Activated CD8-positive, alpha-beta T cell treated with anti-CD3 and anti-CD28 coated beads for 36 hours (primary cell): ENCODE measurements around the gene S100PBP. TPM values are rescaled to one million over a fixed set of nuclear protein-coding genes. Genes with fewer than 3 reads are reported as not detected.
"Not testable (repeated sequence)": the region's sequence is repeated elsewhere in the genome, so short reads cannot be mapped to it uniquely, and the experiment has no call there.

Source experiments
- ATAC-seq: fragments of 200-7000 bp; cut with Tn5 transposase; one replicate; pipeline ENCODE4 v1.10.0; 2021; ENCODE audit warnings: mild to moderate bottlenecking, moderate library complexity
- CTCF ChIA-PET: fragments of 350-600 bp; sonication (Branson Sonifier 250); formaldehyde crosslinking; loops from one replicate; lab custom pipeline; 2021; ENCODE audit warnings: antibody characterized with exemption; lab: Charles Lee
- POLR2A ChIA-PET: fragments of 350-600 bp; sonication (Branson Sonifier 250); formaldehyde crosslinking; loops from one replicate; lab custom pipeline; 2021; ENCODE audit warnings: antibody characterized with exemption; lab: Charles Lee
- DNase-seq: peaks from one replicate; pipeline ENCODE4 v3.0.0-alpha.2; 2020
- H3K27ac Mint-ChIP-seq: one replicate; pipeline ENCODE4 v1.8.0; 2021; ENCODE audit warnings: mild to moderate bottlenecking, mixed read lengths
- H3K27me3 Mint-ChIP-seq: one replicate; pipeline ENCODE4 v1.8.0; 2021; ENCODE audit warnings: mixed read lengths
- H3K36me3 Mint-ChIP-seq: one replicate; pipeline ENCODE4 v1.8.0; 2021; ENCODE audit warnings: low read depth, mixed read lengths
- H3K4me1 Mint-ChIP-seq: one replicate; pipeline ENCODE4 v1.8.0; 2021; ENCODE audit warnings: low read depth, mixed read lengths
- H3K4me3 Mint-ChIP-seq: one replicate; pipeline ENCODE4 v1.8.0; 2021; ENCODE audit warnings: mild to moderate bottlenecking, moderate library complexity, mixed read lengths
- H3K9me3 Mint-ChIP-seq: one replicate; pipeline ENCODE4 v1.8.0; 2021; ENCODE audit warnings: mixed read lengths
- intact Hi-C: fragments of 100-400 bp; cut with micrococcal nuclease; formaldehyde crosslinking; loops from one replicate; pipeline ENCODE4 v1.10.0; 2022
- total RNA-seq, 2 experiments: library from RNA; stranded (reverse); gene quantifications; one replicate each; pipeline ENCODE4 v1.2.3, GENCODE V29; 2021
- TF ChIP-seq, protein P1 (sequence below): fragments of 200-600 bp; IDR thresholded peaks from one replicate; pipeline ENCODE4 v1.8.0; 2022; ENCODE audit warnings: antibody characterized with exemption, mild to moderate bottlenecking

The S100PBP gene
- total RNA-seq, 2 experiments from 2014 or later, result 25.7 to 27.3 TPM

DNA sequence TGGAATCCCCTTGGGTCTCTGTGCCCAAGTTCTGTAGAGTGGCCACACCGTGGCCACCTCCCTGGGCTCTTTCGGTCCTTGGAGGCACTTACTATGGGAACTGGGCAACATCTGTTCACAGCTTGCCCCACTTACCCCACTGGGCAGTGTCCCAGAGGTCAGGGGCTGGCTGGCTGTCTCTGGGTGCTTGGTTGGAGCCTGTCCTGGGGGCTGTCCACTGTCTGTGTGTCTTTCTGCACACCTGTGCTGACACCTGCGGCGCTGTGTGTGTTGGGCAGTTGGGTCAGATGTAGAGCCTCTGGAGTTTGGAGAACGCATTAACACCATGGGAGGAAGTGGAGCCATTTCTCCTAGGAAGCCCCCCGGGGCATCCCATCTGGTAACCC is 85.1 kb downstream of the S100PBP start:
- DNase-seq (no peak), ATAC-seq (no peak)
- POLR2A ChIA-PET, result no interaction called here
- TF ChIP-seq, protein P1, sequence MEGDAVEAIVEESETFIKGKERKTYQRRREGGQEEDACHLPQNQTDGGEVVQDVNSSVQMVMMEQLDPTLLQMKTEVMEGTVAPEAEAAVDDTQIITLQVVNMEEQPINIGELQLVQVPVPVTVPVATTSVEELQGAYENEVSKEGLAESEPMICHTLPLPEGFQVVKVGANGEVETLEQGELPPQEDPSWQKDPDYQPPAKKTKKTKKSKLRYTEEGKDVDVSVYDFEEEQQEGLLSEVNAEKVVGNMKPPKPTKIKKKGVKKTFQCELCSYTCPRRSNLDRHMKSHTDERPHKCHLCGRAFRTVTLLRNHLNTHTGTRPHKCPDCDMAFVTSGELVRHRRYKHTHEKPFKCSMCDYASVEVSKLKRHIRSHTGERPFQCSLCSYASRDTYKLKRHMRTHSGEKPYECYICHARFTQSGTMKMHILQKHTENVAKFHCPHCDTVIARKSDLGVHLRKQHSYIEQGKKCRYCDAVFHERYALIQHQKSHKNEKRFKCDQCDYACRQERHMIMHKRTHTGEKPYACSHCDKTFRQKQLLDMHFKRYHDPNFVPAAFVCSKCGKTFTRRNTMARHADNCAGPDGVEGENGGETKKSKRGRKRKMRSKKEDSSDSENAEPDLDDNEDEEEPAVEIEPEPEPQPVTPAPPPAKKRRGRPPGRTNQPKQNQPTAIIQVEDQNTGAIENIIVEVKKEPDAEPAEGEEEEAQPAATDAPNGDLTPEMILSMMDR, result no peak
- no peak overlapping the region for H3K27ac Mint-ChIP-seq
- CTCF ChIA-PET, result interaction anchor here (1.0 to 1.1 kb wide), 2 partner anchors 10 to 24 kb away, joined by 3 read pairs; no protein-coding TSS in a partner anchor
- H3K36me3 Mint-ChIP-seq, result no peaks in the 10 kb centered on the region
- H3K4me1 Mint-ChIP-seq, result peaks cover 7% of the 10 kb centered on the region
- H3K9me3 Mint-ChIP-seq, result no peaks in the 10 kb centered on the region
- H3K27me3 Mint-ChIP-seq, result peaks cover 43% of the 10 kb centered on the region
- intact Hi-C loops, result no loop called here
- no peak overlapping the region for H3K4me3 Mint-ChIP-seq

DNA sequence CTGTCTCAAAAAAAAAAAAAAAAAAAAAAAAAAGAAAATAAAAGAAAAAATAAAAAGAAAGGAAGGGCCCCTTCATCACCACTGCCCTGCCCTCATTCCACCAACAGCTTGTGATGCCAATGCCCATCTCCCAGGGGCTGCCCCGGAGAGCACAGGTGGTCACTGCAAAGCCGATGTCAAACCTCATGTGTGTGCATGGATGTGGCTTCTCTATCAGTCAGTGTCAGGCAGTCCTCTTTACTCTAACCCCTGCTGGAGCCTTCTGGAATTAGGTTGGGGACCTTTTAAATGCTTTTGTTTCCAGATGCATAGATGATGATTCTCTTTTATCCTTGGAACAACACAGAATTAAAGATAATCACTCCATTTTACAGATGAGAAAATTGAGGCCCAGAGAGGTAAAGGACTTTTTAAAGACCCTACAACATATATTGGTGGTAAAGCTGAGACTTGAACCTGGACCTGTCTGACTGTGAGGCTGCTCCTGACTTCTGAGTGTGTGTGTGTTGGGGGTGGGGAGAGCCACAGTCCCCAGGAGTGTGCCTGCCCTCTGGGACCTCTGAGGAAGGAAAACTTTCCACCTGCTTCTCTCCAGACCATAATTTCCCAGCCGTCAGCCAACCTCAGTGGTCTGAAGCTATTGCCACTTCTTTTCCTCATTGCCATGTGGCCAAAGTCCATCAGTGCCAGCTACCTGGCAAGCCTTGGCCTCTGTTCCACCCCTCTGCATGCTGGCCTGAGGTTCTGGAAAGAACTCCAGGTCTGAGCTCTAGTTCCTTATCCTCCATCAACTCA is 86.7 kb downstream of the S100PBP start:
- no peak for ATAC-seq
- POLR2A ChIA-PET, result no interaction called here
- CTCF ChIA-PET, result interaction anchor here (1.0 to 2.1 kb wide), 5 partner anchors 12 to 31 kb away, joined by 3 to 12 read pairs (median 5); partner anchors contain the start of gene HPCA

GRCh38 chr1:32904797-32905196 is 87.3 kb downstream of the S100PBP start:
- TF ChIP-seq, protein P1, result no peak
- DNase-seq (no peak), ATAC-seq (no peak)
- Mint-ChIP-seq H3K9me3 (no peaks in the 10 kb centered on the region), H3K4me3 (no peak overlapping the region), H3K27me3 (peaks cover 27% of the 10 kb centered on the region), H3K4me1 (peaks cover 7% of the 10 kb centered on the region), H3K27ac (no peak overlapping the region), H3K36me3 (no peaks in the 10 kb centered on the region)
- intact Hi-C loops, result no loop called here
- POLR2A ChIA-PET, result no interaction called here
- CTCF ChIA-PET, result interaction anchor here (1.0 to 2.1 kb wide), 5 partner anchors 12 to 32 kb away, joined by 3 to 12 read pairs (median 5); partner anchors contain the start of gene HPCA

More for the DNA sequence above, 86.7 kb downstream of the S100PBP start:
- DNase-seq, result no peak
- no peak overlapping the region for H3K27ac Mint-ChIP-seq
- no peak overlapping the region for H3K4me3 Mint-ChIP-seq
- H3K4me1 Mint-ChIP-seq, result peaks cover 7% of the 10 kb centered on the region
- TF ChIP-seq, protein P1, result no peak
- intact Hi-C loops, result no loop called here
- H3K9me3 Mint-ChIP-seq, result no peaks in the 10 kb centered on the region
- H3K36me3 Mint-ChIP-seq, result no peaks in the 10 kb centered on the region
- peaks cover 30% of the 10 kb centered on the region for H3K27me3 Mint-ChIP-seq

- H3K9me3 Mint-ChIP-seq, DNase-seq, H3K36me3 Mint-ChIP-seq, H3K27ac Mint-ChIP-seq, ATAC-seq, intact Hi-C loops, H3K4me3 Mint-ChIP-seq, H3K4me1 Mint-ChIP-seq: not testable (repeated sequence)
- peaks cover 21% of the 10 kb centered on the region for H3K27me3 Mint-ChIP-seq
- CTCF ChIA-PET, result interaction anchor here (2.1 kb wide), 1 partner anchor 13 kb away, joined by 12 read pairs; no protein-coding TSS in a partner anchor
- POLR2A ChIA-PET, result interaction anchor here (0.7 kb wide), 1 partner anchor 8 kb away, joined by 3 read pairs; no protein-coding TSS in a partner anchor
Measured at GRCh38 chr1:32905588-32905987, 88.1 kb downstream of the S100PBP start.

DNA sequence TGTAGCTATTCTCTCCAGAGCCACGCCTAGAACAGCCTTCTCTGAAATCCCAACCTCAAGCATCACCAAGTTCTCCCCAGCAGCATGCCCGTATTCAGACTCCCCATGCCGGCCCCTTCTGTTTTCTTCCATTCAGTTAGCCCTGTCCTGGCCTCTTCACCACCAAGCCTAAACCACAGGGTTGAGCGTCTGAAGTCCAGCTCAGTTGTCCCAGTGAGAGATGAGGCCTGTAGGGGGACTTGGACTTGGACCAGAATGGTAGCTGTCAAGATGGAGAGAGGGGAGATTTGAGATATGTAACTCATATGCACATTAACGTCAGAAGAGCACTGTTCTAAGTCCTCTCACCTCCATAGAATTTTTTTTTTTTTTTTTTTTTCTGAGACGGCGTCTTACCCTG is 89.2 kb downstream of the S100PBP start:
- intact Hi-C loops, result no loop called here
- H3K27ac Mint-ChIP-seq, result no peak overlapping the region
- TF ChIP-seq, protein P1, result no peak
- H3K4me1 Mint-ChIP-seq, result peaks cover 1% of the 10 kb centered on the region
- no peaks in the 10 kb centered on the region for H3K9me3 Mint-ChIP-seq
- no peak overlapping the region for H3K4me3 Mint-ChIP-seq
- DNase-seq (no peak), ATAC-seq (no peak)
- H3K27me3 Mint-ChIP-seq, result peaks cover 16% of the 10 kb centered on the region
- POLR2A ChIA-PET, result no interaction called here
- no peaks in the 10 kb centered on the region for H3K36me3 Mint-ChIP-seq
- CTCF ChIA-PET, result no interaction called here
